IPS-18c (cell line): ENCODE data around the gene ZGRF1.
"Not testable (repeated sequence)": the region's sequence is repeated elsewhere in the genome, so short reads cannot be mapped to it uniquely, and the experiment has no call there.

Experiments used
- H3K4me3 ChIP-seq: 2 replicates; pipeline ENCODE4 v1.7.0; 2013; ENCODE audit warnings: low read depth, mild to moderate bottlenecking, low read length, moderate library complexity; ENCODE audit not compliant: insufficient read depth
- H3K9me3 ChIP-seq: one replicate; pipeline ENCODE4 v1.6.1; 2013; ENCODE audit warnings: mild to moderate bottlenecking, low read length, moderate library complexity; ENCODE audit not compliant: control insufficient read depth, insufficient read depth

The ZGRF1 gene

GRCh38 chr4:112564706-112565270 lies 71.9 kb downstream of the ZGRF1 start:
- H3K9me3 ChIP-seq, result no peaks in the 10 kb centered on the region
- no peak overlapping the region for H3K4me3 ChIP-seq

GRCh38 chr4:112563431-112564200 lies 73.1 kb downstream of the ZGRF1 start:
- H3K9me3 ChIP-seq, result no peaks in the 10 kb centered on the region
- H3K4me3 ChIP-seq, result no peak overlapping the region

- no peaks in the 10 kb centered on the region for H3K9me3 ChIP-seq
- H3K4me3 ChIP-seq, result no peak overlapping the region
These were observed 74.3 kb downstream of the ZGRF1 start for GRCh38 chr4:112562254-112562879.

- Histone ChIP-seq H3K9me3 (no peaks in the 10 kb centered on the region), H3K4me3 (no peak overlapping the region)
These were observed 76.6 kb downstream of the ZGRF1 start for GRCh38 chr4:112560084-112560483.

GRCh38 chr4:112559053-112559452 lies 77.7 kb downstream of the ZGRF1 start:
- no peak overlapping the region for H3K4me3 ChIP-seq
- no peaks in the 10 kb centered on the region for H3K9me3 ChIP-seq

GRCh38 chr4:112557676-112558411 lies 78.9 kb downstream of the ZGRF1 start:
- no peaks in the 10 kb centered on the region for H3K9me3 ChIP-seq
- no peak overlapping the region for H3K4me3 ChIP-seq

- not testable (repeated sequence) for H3K9me3 ChIP-seq, H3K4me3 ChIP-seq
These were observed 82.4 kb downstream of the ZGRF1 start for GRCh38 chr4:112554271-112554670.

- H3K9me3 ChIP-seq, result no peaks in the 10 kb centered on the region
- no peak overlapping the region for H3K4me3 ChIP-seq
These were observed 84.0 kb downstream of the ZGRF1 start for GRCh38 chr4:112552668-112553067.

- H3K9me3 ChIP-seq, result no peaks in the 10 kb centered on the region
- H3K4me3 ChIP-seq, result no peak overlapping the region
These were observed 86.0 kb downstream of the ZGRF1 start for GRCh38 chr4:112550728-112551127.

GRCh38 chr4:112546476-112546875 lies 90.2 kb downstream of the ZGRF1 start:
- H3K9me3 ChIP-seq, result no peaks in the 10 kb centered on the region
- no peak overlapping the region for H3K4me3 ChIP-seq

GRCh38 chr4:112545346-112545745 lies 91.4 kb downstream of the ZGRF1 start:
- H3K9me3 ChIP-seq, result no peaks in the 10 kb centered on the region
- H3K4me3 ChIP-seq, result no peak overlapping the region

GRCh38 chr4:112540695-112541094 lies 96.0 kb downstream of the ZGRF1 start:
- no peaks in the 10 kb centered on the region for H3K9me3 ChIP-seq
- no peak overlapping the region for H3K4me3 ChIP-seq

- no peak overlapping the region for H3K4me3 ChIP-seq
- no peaks in the 10 kb centered on the region for H3K9me3 ChIP-seq
These were observed 100.6 kb downstream of the ZGRF1 start for GRCh38 chr4:112536123-112536522.

GRCh38 chr4:112532267-112532666 lies 104.4 kb downstream of the ZGRF1 start:
- no peaks in the 10 kb centered on the region for H3K9me3 ChIP-seq
- no peak overlapping the region for H3K4me3 ChIP-seq

- Histone ChIP-seq H3K9me3 (no peaks in the 10 kb centered on the region), H3K4me3 (no peak overlapping the region)
These were observed 105.6 kb downstream of the ZGRF1 start for GRCh38 chr4:112531146-112531545.

- no peak overlapping the region for H3K4me3 ChIP-seq
- H3K9me3 ChIP-seq, result no peaks in the 10 kb centered on the region
These were observed 110.6 kb downstream of the ZGRF1 start for GRCh38 chr4:112526061-112526460.

- no peaks in the 10 kb centered on the region for H3K9me3 ChIP-seq
- peak overlapping the region; percentile 46; the same call in 1 of the 2 replicates for H3K4me3 ChIP-seq
These were observed 112.8 kb downstream of the ZGRF1 start for GRCh38 chr4:112523764-112524505.
